ENCODE data around the gene ACO2.

The ACO2 gene

GRCh38 chr22:41561335-41561734, 92.4 kb downstream of the ACO2 start:
- TF ChIP-seq FOXP2 (optimal IDR thresholded peaks at IDR 0.05; ENCODE audit: borderline replicate concordance, extremely low read depth, extremely low read length, insufficient read depth) (no peak), TAF1 (IDR thresholded peaks at IDR 0.05; ENCODE audit: borderline replicate concordance, insufficient read depth, low read length) (no peak), SIN3A (IDR thresholded peaks at IDR 0.05; ENCODE audit: borderline replicate concordance, insufficient read depth, low read length) (no peak), REST (IDR thresholded peaks at IDR 0.05; ENCODE audit: insufficient read depth in 1 of 2, low read depth in 2 of 2, low read length in 2 of 2) (no peak), POLR2AphosphoS5 (IDR thresholded peaks at IDR 0.05; ENCODE audit: low read depth, low read length) (no peak)

- TF ChIP-seq TAF1 (IDR thresholded peaks at IDR 0.05; ENCODE audit: borderline replicate concordance, insufficient read depth, low read length), result no peak
- no peak for TF ChIP-seq POLR2AphosphoS5 (IDR thresholded peaks at IDR 0.05; ENCODE audit: low read depth, low read length)
These were observed 92.9 kb downstream of the ACO2 start for GRCh38 chr22:41561788-41562187.

GRCh38 chr22:41562461-41562860, 93.5 kb downstream of the ACO2 start:
- TF ChIP-seq TAF1 (IDR thresholded peaks at IDR 0.05; ENCODE audit: borderline replicate concordance, insufficient read depth, low read length) (no peak), REST (IDR thresholded peaks at IDR 0.05; ENCODE audit: insufficient read depth in 1 of 2, low read depth in 2 of 2, low read length in 2 of 2) (no peak), FOXP2 (optimal IDR thresholded peaks at IDR 0.05; ENCODE audit: borderline replicate concordance, extremely low read depth, extremely low read length, insufficient read depth) (no peak), POLR2AphosphoS5 (IDR thresholded peaks at IDR 0.05; ENCODE audit: low read depth, low read length) (no peak), SIN3A (IDR thresholded peaks at IDR 0.05; ENCODE audit: borderline replicate concordance, insufficient read depth, low read length) (no peak)

GRCh38 chr22:41563051-41563711, 94.3 kb downstream of the ACO2 start:
- no peak for TF ChIP-seq REST (IDR thresholded peaks at IDR 0.05; ENCODE audit: insufficient read depth in 1 of 2, low read depth in 2 of 2, low read length in 2 of 2)
- no peak for TF ChIP-seq TAF1 (IDR thresholded peaks at IDR 0.05; ENCODE audit: borderline replicate concordance, insufficient read depth, low read length)
- TF ChIP-seq POLR2AphosphoS5 (IDR thresholded peaks at IDR 0.05; ENCODE audit: low read depth, low read length), result no peak
- no peak for TF ChIP-seq FOXP2 (optimal IDR thresholded peaks at IDR 0.05; ENCODE audit: borderline replicate concordance, extremely low read depth, extremely low read length, insufficient read depth)
- no peak for TF ChIP-seq SIN3A (IDR thresholded peaks at IDR 0.05; ENCODE audit: borderline replicate concordance, insufficient read depth, low read length)

GRCh38 chr22:41564563-41564962, 95.6 kb downstream of the ACO2 start:
- no peak for TF ChIP-seq POLR2AphosphoS5 (IDR thresholded peaks at IDR 0.05; ENCODE audit: low read depth, low read length)
- no peak for TF ChIP-seq TAF1 (IDR thresholded peaks at IDR 0.05; ENCODE audit: borderline replicate concordance, insufficient read depth, low read length)
- TF ChIP-seq FOXP2 (optimal IDR thresholded peaks at IDR 0.05; ENCODE audit: borderline replicate concordance, extremely low read depth, extremely low read length, insufficient read depth), result no peak
- no peak for TF ChIP-seq REST (IDR thresholded peaks at IDR 0.05; ENCODE audit: insufficient read depth in 1 of 2, low read depth in 2 of 2, low read length in 2 of 2)
- TF ChIP-seq SIN3A (IDR thresholded peaks at IDR 0.05; ENCODE audit: borderline replicate concordance, insufficient read depth, low read length), result no peak
